GM04504 (cell line): Measurements from ENCODE around the gene IFI30.

Source experiments
- DNase-seq: peaks from one replicate; pipeline ENCODE4 v3.0.0-alpha.2; 2012; ENCODE audit warnings: low read depth

IFI30 gene

DNA sequence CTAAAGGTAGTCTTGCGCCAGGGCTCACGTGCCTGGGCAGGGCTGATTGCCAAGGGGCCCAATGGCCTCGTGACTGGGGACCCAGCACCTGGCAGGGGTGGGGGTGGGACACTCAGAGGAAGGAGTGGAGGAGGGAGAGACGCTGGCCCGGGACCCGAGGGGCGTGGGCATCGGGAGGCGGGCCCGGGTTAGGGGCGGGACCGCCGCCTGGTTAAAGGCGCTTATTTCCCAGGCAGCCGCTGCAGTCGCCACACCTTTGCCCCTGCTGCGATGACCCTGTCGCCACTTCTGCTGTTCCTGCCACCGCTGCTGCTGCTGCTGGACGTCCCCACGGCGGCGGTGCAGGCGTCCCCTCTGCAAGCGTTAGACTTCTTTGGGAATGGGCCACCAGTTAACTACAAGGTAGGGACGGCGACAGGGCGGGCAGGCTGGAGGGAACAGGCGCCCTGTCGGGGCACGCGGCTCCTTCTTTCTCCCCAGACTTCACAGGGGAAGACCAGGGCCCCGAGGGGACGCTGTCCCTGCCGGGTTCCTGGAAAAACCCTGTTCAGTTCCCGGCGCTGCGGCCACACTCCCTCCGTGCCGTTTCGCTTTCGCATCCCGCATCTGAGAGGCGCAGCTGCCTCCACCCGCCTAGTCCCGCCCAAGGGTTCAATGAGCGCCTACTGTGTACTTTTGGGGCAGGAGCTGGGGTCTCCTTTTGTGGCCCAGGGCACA lies at the start of gene IFI30:
TSS of gene IFI30 (plus strand) at position 242 of the 717 bp plus-strand sequence. CDS start at position 271, 29 bp downstream.
- DNase-seq: no peak

DNA sequence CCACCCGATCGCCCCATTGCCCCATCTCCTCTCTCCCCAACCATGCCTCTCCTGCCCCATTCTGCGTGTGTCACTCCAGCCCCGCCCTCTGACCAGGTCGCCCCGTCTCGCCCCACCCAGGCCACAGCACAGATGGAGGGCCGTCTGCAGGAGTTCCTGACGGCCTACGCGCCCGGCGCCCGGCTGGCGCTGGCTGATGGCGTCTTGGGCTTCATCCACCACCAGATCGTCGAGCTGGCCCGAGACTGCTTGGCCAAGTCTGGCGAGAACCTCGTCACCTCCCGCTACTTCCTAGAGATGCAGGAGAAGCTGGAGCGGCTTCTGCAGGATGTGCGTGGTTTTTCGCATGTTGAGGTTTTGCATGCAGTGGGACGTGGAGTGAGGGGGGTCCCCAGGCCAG lies 49.8 kb upstream of the IFI30 start:
- no peak for DNase-seq

DNA sequence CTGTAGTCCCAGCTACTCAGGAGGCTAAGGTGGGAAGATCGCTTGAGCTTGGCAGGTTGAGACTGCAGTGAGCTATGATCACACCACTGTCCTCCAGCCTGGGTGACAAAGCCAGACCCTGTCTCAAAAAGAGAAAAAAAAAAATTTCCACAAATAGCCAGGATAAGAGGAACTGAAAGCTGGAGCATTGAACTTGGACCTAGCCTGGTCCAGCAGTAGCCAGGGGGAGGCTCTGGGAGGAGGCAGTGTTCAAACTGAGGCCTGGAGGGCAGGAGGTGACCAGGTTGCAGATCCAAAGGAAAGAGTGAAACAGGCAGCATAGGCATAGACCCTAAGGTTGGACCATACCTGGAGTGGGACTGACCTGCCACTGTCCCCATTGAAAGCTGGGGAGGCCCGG lies 47.5 kb upstream of the IFI30 start:
- DNase-seq: no peak

DNA sequence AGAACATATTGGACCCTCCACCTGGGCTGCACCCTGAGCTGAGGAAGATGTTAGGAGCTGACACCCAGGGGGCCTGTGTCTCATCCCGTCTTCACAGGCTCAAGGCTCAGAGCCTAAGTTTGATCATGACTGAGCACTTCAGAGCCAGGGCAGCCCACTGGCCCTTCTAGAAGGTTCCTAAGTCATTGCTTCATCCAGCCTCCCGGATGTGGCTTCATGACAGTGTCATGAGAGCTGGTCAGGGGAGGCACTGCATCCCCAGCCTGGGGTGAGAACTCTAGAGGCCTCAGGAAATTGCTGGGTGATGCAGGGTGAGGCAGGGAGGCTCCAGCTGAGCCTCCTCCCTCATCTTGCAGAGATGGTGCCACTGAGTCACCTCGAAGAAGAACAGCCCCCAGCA lies 45.6 kb upstream of the IFI30 start:
- DNase-seq: no peak

DNA sequence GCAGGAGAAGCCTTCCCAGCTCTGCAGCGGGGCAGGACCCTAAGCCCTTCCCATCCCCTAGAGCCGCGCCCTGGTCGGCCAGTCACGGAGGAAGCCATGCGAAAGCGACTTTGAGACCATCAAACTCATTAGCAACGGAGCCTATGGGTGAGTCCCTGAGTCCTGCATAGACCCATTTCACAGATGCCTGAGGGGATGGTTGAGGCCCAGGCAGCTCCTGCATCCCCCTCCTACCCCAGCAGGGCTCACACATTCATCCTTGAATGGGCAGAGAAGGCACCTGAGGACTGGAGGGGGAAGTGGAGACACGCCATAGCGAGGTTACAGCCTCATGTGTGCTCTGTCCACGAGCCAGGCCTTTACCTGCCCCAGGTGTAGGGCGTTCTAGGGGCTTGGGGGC lies 44.8 kb upstream of the IFI30 start:
- no peak for DNase-seq

DNA sequence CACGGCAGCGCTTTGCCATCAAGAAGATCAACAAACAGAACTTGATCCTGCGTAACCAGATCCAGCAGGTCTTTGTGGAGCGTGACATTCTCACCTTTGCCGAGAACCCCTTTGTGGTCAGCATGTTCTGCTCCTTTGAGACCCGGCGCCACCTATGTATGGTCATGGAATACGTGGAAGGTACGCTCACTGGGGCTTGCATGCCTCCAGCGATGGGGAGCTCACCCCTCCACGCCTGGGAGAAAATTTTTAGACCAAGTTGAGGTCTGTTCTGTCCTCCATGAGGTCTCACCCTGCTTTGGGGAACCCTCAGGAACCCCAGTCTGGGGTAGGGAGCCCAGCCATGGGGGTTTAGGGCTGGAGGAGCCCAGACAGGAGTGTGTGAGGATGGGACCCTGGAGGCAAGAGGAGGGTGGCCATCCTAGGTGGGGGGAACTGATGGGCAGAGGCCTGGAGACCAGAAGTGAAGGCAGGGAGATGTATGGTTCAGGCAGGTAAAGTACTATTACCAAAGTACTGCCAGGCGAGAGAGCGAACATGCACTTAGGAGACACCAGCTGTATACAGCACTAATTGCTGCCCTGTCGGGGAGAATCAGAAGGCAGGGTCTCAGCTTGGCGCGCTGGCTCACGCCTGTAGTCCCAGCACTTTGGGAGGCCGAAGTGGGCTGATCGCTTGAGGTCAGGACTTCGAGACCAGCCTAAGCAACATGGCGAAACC lies 42.9 kb upstream of the IFI30 start:
- no peak for DNase-seq

DNA sequence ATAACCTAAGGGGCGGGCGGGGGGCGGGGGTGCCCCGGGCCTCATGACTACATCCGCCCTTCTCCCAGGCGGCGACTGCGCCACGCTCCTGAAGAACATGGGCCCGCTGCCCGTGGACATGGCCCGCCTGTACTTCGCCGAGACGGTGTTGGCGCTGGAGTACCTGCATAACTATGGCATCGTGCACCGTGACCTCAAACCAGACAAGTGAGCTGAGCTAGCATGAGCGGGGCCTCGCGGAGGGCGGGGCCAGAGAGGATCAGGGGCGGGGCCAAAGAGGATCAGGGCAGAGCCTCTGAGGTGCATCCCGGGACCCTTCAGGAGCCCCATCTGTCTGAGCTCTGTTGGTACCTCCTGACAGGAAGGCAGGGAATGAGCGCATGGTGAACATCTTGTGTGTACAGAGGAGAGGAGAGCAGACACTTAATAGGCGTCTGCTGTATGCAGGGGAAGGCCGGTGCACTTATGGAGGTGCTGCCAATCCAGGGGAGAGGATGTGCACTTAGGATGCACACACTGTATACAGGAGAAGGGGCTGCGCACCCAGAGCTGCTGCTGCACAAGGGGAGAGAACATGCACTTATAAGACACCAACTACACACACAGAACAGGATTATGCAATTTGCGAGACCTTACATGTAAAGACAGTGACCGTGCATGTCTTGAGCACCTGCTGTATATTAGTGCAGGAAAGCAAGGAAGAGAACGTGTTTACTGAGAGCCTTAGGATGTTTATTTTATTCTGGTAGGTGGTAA lies 41.6 kb upstream of the IFI30 start:
- no peak for DNase-seq

DNA sequence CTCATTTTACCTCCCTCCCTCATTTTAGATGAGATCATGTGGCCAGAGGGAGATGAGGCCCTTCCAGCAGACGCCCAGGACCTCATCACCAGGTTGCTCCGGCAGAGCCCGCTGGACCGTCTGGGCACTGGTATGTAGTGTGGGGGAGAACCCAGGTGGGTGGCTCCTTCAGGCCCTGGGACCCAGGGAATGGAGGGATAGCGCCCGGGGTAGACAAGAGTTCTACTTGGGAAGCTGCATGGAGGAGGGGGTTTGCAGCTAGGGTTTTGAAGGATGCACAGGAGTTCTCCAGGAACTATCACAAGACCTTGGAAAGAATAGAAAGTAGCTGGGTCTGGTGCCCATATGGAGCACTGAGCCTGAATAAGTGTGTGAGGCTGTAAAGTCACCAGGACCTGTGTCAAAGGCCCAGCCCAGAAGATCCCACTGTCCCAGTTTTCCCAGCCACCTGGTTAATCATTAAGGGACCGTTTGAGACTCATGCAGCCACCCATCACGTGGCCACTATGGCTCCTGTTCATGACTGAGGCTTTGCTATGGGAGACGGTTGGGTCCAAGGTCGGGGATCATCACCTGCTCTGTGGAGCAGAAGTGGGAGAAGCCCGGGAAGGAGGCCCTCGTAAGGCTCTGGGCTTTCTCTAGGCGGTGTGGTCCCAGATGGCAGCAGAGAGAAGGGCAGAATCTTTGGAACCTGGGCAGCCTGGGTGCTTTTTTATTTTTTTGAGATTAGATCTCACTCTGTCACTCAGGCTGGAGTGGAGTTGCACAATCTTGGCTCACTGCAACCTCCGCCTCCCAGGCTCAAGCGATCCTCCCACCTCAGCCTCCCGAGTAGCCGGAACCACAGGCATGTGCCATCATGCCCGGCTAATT lies 37.7 kb upstream of the IFI30 start:
- DNase-seq: no peak

DNA sequence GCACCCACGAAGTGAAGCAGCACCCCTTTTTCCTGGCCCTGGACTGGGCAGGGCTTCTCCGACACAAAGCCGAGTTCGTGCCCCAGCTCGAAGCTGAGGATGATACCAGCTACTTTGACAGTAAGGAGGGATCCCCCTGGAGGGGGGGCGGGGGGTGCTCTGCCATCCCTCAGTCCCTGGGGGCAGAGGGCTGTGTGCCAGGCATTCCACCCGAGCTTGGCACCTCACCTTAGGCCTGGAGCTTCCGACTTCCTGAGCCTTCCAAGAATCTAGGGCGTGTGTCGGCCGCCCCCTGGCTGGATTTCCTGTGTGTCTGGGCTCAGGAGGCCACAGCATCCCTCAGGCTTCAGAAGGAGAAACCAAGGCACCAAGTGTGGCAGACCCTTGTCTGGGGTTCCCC lies 36.4 kb upstream of the IFI30 start:
- no peak for DNase-seq

DNA sequence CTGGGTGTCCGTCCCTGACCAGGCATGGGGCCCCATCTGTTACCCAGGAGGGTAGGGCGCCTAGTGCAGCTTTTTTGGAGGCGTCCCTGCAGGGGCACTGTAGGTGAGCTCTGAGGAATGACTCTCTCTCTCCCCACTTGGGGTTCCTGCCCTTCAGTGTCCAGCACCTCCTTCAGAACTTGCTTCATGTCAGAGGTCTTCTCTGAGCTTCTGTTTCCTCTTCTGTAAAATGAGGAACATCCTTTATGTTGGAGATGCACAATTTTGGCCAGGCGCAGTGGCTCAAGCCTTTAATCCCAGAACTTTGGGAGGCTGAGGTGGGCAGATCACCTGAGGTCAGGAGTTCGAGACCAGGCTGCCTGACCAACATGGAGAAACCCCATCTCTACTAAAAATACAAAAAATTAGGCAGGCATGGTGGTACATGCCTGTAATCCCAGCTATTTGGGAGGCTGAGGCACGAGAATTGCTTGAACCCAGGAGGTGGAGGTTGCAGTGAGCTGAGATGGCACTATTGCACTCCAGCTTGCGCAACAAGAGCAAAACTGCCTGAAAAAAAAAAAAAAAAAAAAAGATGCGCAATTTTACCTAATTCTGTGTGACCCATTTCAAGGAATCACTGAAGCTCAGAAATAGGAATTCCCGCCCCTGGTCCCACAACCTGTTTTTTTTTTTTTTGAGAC lies 35.8 kb upstream of the IFI30 start:
- DNase-seq: no peak

DNA sequence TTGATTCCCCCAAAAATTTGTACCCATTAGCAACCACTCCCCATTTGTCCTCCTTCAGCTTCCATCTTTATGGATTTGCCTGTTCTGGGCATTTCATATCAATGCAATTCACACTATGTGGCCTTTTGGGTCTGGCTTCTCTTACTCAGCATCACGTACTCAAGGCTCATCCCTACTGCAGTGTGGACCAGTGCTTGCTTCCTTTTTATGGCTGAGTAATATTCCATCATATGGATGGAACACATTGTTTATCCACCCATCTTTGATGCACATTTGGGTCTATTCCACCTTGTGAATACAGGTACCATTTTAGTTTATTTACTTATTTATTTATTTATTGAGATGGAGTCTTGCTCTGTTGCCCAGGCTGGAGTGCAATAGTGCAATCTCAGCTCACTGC lies 33.1 kb upstream of the IFI30 start:
- DNase-seq: no peak

DNA sequence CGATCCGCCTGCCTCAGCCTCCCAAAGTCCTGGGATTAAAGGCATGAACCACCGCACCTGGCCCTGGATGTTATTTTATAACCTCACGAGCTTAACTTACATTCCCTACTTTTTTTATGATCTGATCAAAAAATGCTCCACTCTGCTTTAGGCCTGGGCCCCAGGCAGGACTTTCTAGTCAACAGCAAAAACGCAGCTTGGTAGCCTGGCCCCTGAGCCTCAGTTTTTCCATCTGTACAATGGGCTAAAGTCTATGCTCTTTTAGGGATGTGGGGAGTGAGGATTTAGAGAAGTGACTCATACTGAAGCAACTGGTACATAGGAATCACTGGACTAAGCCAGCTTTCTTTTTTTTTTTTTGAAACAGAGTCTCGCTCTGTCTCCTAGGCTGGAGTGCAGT lies 32.6 kb upstream of the IFI30 start:
- no peak for DNase-seq

DNA sequence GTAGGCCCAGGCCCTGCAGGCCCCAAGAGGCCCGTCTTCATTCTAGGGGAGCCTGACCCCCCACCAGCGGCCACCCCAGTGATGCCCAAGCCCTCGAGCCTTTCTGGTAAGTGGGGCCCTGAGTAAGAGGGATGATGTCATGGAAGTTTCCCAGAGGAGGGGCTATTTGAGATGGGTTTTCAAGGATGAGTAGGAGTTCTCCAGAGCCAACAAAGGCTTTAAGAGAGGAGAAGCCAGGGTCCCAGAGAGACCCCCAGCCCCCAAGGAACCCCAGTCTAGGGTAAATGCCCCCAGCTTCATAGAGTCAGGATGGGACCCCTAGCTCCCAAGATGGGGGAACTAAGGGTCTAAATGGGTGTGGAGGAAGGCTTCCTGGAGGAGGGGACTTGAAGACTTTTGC lies 29.7 kb upstream of the IFI30 start:
- DNase-seq: no peak

DNA sequence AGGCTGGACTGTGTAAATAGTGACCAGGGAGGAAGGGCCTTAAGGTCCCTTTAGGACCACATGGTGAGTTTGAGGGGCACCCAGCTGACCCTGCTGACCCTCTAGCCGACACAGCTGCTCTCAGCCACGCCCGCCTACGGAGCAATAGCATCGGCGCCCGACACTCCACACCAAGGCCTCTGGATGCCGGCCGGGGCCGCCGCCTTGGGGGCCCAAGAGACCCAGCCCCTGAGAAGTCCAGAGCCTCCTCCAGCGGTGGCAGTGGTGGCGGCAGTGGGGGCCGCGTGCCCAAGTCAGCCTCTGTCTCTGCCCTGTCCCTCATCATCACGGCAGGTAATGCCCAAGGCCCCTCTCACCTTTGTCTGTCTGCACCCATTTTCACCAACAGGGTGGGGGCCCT lies 29.3 kb upstream of the IFI30 start:
- no peak for DNase-seq

DNA sequence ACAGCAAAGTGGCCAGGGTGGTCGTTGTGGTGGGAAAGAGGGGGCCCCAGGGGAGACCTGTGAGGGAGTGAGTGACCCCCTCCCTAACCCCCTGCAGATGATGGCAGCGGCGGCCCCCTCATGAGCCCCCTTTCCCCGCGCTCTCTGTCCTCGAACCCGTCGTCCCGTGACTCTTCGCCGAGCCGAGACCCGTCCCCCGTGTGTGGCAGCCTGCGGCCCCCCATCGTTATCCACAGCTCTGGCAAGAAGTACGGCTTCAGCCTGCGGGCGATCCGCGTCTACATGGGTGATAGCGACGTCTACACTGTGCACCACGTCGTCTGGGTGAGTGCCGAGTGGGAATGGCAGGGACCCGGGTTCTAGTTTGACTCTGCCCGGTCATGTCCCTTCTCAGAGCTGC lies 28.7 kb upstream of the IFI30 start:
- no peak for DNase-seq

DNA sequence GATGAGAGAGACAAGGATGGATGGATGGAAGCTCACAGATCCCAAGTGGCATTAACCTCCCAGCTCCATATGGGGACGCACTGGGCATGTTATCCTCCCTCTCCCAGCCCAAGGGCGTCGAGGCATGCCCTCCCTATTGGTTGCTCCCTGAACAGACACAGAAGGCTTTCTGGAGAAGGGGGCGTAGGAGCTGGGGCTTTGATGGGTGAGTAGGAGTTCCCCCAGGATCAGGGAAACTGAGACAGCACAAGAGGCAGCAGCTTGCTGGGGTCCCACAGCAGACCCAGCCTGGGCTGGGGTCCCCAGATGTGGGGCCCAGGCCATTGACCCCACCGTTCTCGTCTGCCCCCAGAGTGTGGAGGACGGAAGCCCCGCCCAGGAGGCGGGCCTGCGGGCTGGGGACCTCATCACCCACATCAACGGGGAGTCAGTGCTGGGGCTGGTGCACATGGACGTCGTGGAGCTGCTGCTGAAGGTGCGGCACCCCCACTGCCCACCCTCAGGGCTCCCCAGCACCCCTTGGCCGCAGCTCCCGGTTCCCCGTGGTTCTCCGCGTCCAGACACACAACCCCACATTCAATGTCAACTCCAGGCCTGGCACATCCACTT lies 28.1 kb upstream of the IFI30 start:
- no peak for DNase-seq

DNA sequence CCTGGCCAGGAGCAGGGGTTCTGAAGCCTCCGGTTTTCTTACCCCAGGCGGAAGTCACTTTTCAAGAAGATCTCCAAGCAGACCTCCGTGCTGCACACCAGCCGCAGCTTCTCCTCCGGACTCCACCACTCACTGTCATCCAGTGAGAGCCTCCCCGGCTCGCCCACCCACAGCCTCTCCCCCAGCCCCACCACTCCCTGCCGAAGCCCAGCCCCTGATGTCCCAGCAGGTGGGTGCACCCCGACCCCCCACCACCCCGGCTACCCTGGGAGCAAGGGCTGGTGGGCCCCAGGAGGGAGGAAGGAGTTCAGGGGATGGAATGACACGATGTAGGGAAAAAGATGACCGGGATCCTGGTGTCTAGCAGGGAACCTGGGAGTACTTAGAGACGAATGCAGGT lies 26.2 kb upstream of the IFI30 start:
- no peak for DNase-seq

DNA sequence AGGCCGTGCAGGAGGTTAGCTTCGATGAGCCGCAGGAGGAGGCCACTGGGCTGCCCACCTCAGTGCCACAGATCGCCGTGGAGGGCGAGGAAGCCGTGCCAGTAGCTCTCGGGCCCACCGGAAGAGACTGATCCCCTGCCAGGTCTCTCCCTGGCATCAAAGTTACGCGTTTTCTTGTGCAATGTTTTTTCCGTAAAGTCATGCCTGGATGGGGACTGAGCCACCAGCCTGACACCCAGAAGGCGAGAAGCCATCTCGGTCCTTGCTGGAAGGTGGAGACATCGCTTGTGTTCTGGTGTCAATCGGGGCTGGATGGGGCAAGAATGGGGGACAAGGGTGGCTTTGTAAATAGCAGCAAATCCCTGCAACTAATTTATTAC lies 24.0 kb upstream of the IFI30 start:
- DNase-seq: no peak

DNA sequence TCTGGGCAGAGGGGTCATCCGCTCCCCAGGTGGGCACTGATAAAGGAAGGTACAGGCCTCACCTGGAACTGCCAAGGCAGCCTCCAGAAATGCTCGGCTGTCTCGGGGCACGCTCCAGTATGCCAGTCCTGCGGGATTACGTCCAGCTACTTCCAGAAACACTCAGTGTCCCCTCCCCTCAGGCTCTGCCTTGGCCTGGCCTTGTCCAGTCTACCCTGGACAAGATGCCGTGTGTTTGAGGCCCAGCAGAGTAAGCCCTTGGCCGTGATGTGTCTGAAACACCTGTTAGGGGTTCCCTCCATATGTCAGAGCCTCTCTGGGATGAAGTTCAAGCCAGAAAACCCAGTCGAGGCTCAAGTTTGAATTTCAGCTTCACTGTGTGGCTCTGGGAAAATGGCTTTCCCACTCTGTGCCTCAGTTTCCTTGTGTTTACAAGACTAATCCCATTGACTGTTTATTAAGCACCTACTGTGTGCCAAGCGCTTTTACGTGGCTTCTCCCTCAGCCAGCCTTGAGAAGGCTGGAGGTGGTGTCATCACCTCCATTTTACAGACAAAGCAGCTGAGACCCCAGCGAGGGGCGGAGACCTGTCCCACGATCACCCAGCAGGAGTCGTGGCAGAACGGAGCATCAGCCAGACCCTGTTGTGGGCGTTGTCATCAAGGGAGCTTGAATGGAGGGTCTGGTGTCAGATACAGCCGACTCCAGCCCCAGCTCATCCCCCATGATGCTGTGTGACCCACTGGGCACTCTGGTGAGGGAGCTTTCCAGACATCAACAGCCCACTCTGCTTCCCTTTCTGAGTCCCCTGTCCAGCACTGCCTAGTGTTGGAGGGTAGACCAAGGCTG lies 22.6 kb upstream of the IFI30 start:
- DNase-seq: no peak

DNA sequence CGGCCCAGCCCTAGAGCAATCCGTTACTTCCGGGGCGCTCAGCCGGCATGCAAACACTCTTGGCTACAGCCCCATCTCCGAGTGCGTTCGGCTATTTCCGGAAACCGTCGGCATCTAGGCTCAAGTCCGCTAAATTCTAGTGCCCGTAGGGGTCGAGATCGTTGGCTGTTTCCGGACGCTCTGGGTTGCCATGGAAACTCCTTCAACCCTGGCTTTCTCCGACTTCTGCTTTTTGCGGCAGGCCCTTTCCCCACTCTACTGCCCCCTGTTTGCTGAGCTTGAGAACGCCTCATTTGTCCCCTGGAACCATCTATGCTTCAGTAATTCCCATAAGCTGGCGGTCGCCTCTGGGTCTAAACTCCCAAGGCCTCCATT lies 21.2 kb upstream of the IFI30 start:
- DNase-seq: peak; percentile 93
